Chondrocyte (in vitro differentiated cells): ENCODE results near the gene EPHA1. TPM values are rescaled to one million over a fixed set of nuclear protein-coding genes. Genes with fewer than 3 reads are reported as not detected.
A peak's percentile ranks its signal among the peaks of the same experiment; 100 is the strongest.

Experiments
- DNase-seq: peaks from one replicate; pipeline ENCODE4 v3.0.0; 2021; ENCODE audit warnings: mixed read lengths, low spot score
- H3K27ac Mint-ChIP-seq: one replicate; pipeline ENCODE4 v1.8.0; 2021; ENCODE audit warnings: mild to moderate bottlenecking, moderate library complexity, mixed read lengths; ENCODE audit not compliant: unreplicated experiment
- H3K27me3 Mint-ChIP-seq: 2 replicates; pipeline ENCODE4 v1.8.0; 2021; ENCODE audit warnings: low read depth, mixed read lengths
- H3K36me3 Mint-ChIP-seq: 2 replicates; pipeline ENCODE4 v1.8.0; 2021; ENCODE audit warnings: low read depth, mixed read lengths
- H3K4me1 Mint-ChIP-seq: 2 replicates; pipeline ENCODE4 v1.8.0; 2021; ENCODE audit warnings: low read depth, mild to moderate bottlenecking, mixed read lengths
- H3K4me3 Mint-ChIP-seq: one replicate; pipeline ENCODE4 v1.8.0; 2021; ENCODE audit warnings: mild to moderate bottlenecking, moderate library complexity, mixed read lengths; ENCODE audit not compliant: unreplicated experiment
- H3K9me3 Mint-ChIP-seq: 2 replicates; pipeline ENCODE4 v1.8.0; 2021; ENCODE audit warnings: low read depth, mixed read lengths
- CTCF ChIP-seq: fragments of 200-600 bp; sonication (generic); IDR thresholded peaks from 2 replicates; pipeline ENCODE4 v1.5.0; 2021; ENCODE audit warnings: antibody characterized with exemption, mild to moderate bottlenecking, moderate library complexity
- total RNA-seq: library from RNA; stranded (reverse); gene quantifications from 3 replicates; pipeline ENCODE4 v1.2.1, GENCODE V29; 2021

Gene EPHA1
- total RNA-seq, 1 donor from 2014 or later: not detected

GRCh38 chr7:143396625-143397556 is 11.8 kb downstream of the EPHA1 start:
- Mint-ChIP-seq H3K36me3 (peaks cover 6% of the 10 kb centered on the region), H3K4me1 (peaks cover 14% of the 10 kb centered on the region), H3K27ac (no peak overlapping the region), H3K9me3 (no peaks in the 10 kb centered on the region), H3K4me3 (no peak overlapping the region), H3K27me3 (peaks cover 7% of the 10 kb centered on the region)
- TF ChIP-seq CTCF: no peak
- no peak for DNase-seq

GRCh38 chr7:143396182-143396581 is 12.5 kb downstream of the EPHA1 start:
- DNase-seq: no peak
- Mint-ChIP-seq H3K4me1 (peaks cover 21% of the 10 kb centered on the region), H3K27me3 (peaks cover 6% of the 10 kb centered on the region), H3K4me3 (no peak overlapping the region), H3K27ac (no peak overlapping the region), H3K9me3 (no peaks in the 10 kb centered on the region), H3K36me3 (peaks cover 9% of the 10 kb centered on the region)
- no peak for TF ChIP-seq CTCF

GRCh38 chr7:143395187-143396149 is 13.2 kb downstream of the EPHA1 start:
- no peak overlapping the region for H3K4me3 Mint-ChIP-seq
- H3K27me3 Mint-ChIP-seq: no peaks in the 10 kb centered on the region
- H3K27ac Mint-ChIP-seq: no peak overlapping the region
- H3K36me3 Mint-ChIP-seq: peaks cover 10% of the 10 kb centered on the region
- TF ChIP-seq CTCF: peak; percentile 44
- H3K4me1 Mint-ChIP-seq: peaks cover 27% of the 10 kb centered on the region
- no peaks in the 10 kb centered on the region for H3K9me3 Mint-ChIP-seq
- no peak for DNase-seq

GRCh38 chr7:143394777-143395176 is 13.9 kb downstream of the EPHA1 start:
- H3K36me3 Mint-ChIP-seq: peaks cover 17% of the 10 kb centered on the region
- no peak for DNase-seq
- H3K4me1 Mint-ChIP-seq: peaks cover 34% of the 10 kb centered on the region
- H3K27me3 Mint-ChIP-seq: no peaks in the 10 kb centered on the region
- H3K4me3 Mint-ChIP-seq: no peak overlapping the region
- no peak for TF ChIP-seq CTCF
- H3K27ac Mint-ChIP-seq: no peak overlapping the region
- H3K9me3 Mint-ChIP-seq: no peaks in the 10 kb centered on the region

GRCh38 chr7:143394068-143394467 is 14.6 kb downstream of the EPHA1 start:
- H3K9me3 Mint-ChIP-seq: no peaks in the 10 kb centered on the region
- peaks cover 24% of the 10 kb centered on the region for H3K36me3 Mint-ChIP-seq
- no peak overlapping the region for H3K27ac Mint-ChIP-seq
- peaks cover 41% of the 10 kb centered on the region for H3K4me1 Mint-ChIP-seq
- DNase-seq: no peak
- no peak for TF ChIP-seq CTCF
- no peak overlapping the region for H3K4me3 Mint-ChIP-seq
- H3K27me3 Mint-ChIP-seq: no peaks in the 10 kb centered on the region
